SK-N-DZ (cell line): Measurements from ENCODE around the gene XYLT1.

ENCODE experiments used
- DNase-seq: peaks from one replicate; pipeline ENCODE4 v3.0.0-alpha.2; 2015; ENCODE audit warnings: low spot score

XYLT1 gene

DNA sequence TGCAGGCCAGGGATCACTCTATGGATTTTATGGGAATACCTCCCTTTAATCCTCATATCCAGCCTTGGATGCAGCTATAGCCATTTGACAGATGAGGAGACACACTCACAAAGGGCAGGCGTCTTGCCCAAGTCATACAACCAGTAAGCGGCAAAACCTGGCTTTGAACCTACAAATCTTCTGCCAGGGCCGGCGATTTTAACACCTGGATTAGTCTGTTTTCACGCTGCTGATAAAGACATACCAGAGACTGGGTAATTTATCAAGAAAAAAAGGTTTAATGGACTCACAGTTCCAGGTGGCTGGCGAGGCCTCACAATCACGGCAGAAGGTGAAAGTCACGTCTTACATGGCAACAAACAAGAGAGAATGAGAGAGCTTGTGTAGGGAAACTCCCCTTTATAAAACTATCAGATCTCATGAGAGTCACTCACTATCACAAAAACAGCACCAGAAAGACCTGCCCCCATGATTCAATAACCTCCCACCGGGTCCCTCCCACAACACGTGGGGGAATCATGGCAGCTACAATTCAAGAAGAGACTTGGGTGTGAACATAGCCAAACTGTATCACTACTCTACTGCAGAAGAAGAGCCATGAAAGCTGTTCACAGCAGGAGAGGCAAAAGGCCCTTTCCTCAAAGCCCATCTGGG, 67.5 kb downstream of the XYLT1 start:
- DNase-seq = no peak

DNA sequence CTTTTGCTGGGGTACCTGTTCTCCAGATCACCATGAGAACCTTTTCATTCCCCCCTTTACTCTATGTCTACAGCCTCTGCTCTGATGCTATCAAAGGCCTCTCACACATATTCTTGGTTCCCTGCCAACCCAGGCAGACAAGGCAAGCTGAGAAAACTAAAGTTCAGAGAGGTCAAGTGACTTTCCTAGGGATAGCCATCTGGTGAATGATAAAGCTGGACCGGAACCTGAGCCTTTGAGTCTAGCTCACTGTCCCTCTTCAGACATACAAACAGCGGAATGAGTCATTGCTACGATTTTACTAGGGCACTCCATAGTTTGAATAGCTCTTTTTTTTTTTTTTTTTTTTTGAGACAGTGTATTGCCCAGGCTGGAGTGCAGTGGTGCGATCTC, 73.3 kb downstream of the XYLT1 start:
- peak; percentile 25 for DNase-seq

DNA sequence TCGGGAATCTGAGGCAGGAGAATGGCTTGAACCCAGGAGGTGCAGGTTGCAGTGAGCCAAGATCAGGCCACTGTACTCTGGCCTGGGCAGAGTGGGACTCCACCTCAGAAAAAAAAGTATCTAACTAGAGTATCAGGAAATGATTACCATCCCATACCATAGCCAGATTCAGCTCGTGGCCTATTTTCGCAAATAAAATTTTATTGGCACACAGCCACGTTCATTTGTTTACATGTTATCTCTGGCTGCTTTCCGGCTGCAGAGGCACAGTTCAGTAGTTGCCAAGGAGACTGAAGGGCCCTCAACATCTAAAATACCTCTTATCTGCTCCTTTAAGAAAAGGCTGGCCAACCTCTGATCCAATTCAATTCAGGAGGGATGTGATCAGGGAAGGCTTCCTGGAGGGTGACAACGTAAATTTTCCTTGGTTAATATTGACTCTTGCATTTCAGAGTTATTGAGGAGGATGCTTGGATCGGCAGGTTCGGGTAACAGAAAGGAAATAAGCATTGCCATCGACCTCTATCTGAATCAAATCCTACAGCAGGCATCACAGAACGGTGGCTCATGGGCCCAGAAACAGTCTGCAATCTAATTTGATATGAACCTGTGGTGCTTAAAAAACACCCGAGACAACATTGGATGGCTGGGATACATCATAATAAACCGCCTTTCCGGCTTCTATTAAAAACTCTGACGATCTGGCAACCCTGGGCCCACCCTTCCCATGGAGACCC, 73.8 kb downstream of the XYLT1 start:
- no peak for DNase-seq

DNA sequence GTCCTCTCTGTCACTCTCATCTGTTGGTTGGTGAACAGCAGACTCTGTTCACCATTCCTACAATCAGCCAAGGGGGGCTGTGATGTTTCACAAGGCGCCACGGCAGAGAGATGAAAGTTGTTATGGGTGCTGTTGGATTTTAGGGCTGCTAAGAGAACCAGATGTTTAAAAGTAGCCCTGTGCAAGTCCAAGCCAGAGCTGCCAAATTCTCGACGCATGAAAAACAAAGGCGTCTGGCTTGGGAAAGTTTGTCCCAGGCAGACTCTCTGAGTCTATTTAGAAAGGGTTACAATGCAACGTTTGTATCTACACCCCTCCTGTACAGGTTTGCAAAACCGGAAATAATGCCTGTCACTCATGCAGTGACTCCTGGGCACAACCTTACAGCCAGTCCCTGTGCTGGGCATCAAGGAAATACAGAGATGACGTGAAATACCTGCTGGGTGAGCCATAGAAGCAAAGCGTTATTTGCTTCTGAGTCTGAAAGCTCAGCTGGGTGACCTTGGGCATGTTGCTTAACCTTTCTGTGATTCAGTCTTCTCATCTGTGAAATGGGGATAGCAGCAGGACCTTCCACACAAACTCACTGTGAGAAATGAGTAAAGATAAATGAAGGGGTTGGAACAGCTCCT, 74.8 kb downstream of the XYLT1 start:
- no peak for DNase-seq

DNA sequence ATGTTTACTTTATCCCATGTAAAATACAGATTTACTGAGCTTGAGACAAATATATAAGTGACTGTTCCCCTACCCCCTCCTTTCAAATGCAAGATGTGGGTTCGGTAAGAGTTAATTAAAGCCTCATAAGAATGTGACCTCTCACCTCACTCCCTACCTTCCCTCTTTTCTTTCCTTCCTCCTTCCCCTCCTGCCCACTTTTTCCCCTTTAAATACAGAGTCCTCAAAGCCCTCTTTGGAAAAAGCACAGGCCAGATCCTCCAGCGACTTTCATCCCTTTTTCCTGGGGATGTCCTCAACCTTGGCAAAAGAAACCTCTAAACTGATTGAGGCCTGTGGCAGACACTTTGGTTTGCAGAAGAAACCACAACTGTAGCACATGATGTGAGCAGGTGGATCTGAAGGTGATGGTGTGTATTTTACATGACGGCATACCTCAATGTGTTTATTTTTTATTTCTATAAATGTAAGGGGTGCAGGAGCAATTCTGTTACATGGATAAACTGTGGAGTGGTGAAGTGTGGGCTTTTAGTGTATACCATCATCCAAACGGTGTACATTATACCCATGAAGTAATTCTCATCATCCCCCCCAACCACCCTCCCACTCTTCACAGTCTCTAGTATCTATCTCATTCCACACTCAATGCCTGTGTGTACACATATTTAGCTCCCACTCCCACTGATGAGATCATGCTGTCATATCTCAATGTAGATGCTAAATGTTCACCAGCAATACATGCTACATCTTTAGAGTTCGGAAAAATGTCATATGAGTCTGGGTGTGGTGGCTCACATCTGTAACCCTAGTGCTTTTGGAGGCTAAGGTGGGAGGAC, 77.7 kb downstream of the XYLT1 start:
- no peak for DNase-seq

DNA sequence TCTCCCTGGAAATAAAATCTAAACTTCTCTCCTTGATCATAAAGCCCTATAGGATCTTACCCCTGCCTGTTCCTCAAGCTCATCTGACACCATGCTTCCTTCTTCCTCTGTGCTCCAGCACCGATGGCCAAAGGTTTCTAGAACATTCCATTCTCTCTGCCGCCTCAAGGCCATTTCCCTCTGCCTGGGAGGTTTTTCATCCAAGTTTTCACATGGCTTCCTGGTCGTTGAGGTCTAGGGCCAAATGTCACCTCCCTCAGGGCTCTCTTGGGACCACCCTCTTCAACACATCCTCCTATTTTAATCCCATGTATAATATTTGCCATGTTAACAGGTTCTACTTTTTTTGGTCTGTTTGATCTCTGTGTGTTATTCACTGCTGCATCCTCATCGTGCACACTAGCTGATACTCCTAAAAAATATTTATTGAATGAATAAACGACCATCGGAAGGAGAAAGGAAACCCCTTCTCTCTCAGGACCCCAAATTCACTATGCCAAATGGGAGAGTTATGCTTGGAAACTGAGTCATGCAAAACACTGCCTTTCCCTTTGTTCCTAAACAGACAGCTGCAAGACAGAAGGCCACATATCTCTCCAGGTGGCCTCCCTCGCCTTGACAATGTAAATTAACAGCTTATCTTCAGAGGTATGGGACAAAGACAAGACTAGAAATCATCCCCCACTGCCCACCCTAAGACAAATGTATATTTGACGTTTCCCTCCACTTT, 78.5 kb downstream of the XYLT1 start:
- no peak for DNase-seq

DNA sequence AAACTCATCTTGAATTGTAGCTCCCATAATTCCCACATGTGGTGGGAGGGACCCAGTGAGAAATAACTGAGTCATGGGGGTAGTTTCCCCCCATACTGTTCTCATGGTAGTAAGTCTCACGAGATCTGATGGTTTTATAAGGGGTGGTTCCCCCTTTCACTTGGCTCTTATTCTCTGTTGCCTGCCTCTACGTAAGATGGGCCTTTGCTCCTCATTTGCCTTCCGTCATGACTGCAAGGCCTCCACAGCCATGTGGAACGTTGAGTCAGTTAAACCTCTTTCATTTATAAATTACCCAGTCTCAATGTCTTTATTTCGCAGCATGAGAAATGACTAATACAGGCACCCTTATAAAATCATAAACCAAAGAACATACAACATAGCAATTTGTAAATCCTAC, 79.0 kb downstream of the XYLT1 start:
- no peak for DNase-seq

DNA sequence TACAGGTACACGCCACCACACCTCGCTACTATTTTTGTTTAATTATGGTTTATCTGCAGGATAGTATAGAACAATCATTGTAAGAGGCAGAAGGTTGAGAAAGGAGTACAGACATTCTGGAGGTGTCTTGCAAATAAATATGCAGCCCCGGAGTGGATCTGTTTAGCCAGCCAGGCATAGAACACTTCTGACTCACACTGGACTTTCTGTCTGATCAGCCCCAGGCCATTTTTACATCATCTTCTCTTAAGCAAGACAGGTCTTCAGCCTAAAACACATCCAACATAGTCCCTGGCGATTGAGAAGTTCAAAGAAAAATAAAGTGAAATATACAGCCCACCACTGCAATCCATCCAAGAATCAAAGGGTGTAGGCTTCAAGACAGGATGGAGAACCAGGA, 81.4 kb downstream of the XYLT1 start:
- DNase-seq = no peak

DNA sequence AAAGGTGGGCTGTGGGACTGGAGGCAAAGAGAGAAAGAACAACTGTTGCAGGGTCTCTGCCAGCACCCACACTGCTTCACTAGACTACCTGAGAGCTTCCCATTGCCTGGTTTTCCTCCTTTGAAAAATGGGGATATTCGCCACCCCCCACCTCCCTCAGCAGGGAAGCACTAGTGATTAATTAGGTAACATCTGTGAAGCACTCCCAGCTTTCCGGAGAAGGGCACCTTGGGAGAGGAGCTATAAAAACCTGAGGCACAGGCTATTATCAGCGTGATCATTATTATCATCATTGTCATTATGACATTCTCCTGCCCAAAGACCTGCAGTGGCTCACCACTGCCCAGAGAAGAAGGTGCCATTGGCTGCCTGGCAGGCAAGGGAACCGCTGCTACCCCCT, 83.5 kb downstream of the XYLT1 start:
- no peak for DNase-seq

DNA sequence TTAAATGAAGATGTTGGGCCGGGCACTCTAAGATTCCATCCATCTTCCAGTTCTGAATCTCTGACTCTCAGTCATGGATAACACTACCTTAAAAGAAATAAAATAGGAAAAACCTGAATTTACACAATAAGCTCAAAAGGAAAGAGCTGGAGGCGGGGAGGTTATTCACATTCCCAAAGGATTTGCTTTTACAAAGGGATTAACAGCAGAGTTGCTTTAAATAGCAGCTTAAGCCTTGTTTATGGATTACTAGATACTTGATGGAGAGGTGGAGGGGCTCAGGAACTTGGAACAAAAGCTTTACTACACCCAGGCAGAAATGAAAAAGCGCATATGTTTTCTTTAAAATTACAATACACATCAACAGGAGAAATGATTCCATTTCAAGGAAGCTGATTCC, 84.5 kb downstream of the XYLT1 start:
- no peak for DNase-seq

DNA sequence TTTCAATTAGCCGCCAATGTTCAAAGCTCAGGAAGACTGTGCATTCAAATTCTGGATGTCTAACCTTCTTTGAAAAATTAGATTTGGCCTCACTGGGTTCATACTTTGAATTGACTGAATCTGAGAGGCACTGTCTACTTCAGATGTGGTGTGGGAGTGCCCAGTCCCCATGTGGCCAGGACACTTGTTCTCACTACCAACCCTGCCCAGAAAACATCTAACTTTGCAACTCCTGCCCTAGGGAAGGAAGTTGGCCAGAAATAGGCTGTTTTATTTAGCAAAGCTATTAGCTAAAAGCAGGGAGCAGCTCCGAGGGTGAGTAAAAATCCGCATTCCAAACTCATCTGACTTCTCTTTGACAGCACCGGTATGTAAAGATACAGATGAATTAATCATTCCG, 86.3 kb downstream of the XYLT1 start:
- DNase-seq = no peak

DNA sequence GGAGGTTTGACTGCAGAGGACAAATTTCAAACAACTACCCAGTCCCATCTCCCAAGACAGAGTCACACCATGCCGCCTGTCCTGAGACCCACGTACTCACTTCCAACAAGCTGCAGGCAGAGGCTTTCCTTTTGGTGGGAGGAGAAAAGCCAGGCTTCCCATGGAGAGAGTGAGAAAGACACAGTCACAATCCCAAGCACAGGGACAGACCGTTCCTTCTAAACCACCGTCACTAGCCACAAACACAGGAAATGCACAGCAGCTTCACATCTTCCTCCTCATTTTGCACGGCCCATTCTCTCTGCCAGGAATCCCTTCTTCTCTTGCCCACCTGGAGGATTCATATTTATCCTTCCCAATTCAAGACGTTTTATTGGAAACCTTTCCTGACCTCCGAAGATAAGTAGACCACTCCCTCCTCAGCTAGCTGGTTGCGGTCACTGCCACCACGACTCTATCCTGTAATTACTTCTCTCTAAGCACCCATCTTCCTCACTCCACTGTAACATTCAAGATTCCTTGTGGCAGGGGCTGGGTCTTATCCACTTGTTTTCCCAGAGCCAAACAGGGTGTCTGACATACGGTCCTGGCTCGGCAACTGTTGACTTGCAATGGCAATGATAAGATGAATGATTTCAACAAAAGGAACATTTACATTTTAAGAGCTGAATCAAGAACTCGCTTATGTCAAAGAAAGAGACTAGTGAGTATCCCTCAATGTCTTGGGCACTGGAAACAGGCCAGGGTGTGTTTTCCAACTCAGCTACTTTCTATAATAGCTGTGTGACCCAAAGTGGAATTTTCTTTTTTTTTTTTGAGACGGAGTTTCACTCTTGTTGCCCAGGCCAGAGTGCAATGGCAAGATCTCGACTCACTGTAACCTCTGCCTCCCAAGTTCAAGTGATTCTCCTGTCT, 87.6 kb downstream of the XYLT1 start:
- no peak for DNase-seq

DNA sequence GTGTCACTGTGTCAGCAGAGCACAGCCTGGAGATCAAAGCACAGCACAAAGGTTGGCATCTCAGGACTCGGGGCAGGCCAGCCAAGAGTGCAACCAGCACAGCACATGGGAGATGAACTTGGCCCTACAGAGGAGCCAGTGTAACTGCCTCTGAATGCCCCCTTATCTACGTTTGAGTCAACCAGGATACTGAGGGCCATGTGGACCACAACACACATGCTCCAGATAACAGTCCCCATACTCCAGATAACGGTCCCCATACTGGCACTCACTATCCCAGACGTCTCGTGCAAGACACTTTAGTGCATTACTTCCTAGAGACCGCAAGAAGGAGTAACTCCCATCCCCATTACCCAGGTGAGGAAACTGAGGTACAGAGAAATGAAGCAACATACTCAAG, 88.2 kb downstream of the XYLT1 start:
- peak; percentile 13 for DNase-seq

DNA sequence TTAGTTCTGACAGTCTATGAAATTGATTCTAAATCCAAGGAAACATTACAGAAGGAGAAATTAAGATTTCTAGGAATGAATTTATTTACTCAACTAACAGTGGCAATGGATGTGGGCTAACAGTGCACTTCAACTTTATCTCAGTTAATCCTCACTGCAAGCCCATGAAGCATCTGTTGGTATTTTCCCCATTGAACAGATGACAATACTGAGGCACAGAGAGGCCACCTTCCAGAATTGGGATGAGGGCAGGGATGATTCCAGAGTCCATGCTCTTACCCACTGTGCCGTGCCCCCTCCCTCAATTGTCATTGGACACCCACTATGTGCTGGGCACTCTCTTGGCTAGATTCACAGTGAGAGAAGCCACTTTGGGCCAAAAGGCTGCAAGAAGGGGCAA, 89.0 kb downstream of the XYLT1 start:
- no peak for DNase-seq

DNA sequence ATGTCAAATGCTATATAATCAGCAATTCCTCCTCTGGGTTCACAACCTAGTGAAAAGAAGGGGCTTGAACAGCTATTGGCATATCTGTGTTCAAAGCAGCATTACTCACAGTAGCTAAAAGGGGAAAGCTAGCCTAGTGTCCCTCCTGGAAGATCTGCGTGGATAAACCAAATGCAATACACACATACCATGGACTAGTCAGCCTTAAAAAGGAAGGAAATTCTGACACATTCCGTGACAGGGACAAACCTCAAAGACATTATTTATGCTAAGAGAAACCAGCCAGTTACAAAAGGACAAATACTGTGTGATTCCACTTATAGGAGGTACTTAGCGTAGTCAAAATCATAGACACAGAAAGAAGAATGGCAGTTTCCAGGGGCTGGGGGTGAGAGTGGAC, 90.1 kb downstream of the XYLT1 start:
- no peak for DNase-seq

DNA sequence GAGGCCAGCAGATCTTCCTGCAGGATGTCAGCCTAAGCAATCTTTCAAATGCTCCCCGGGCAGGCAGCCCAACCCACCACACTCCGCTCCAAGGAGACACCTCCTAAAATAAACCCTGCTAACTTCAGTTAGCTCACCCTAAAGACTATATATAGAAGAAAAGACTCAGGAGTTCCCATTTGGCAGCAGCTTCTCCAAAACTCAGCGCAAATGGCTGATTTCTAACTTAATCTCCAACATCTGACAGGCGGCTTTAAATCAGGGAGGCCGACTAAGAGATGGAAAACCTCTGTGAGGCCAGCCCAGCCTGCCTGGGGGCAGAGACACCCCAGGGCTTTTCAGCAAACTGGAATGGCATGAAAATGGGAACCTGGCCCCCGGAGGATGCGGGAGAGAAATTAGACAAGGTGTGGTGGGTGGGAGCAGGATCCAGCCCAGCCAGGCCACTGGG, 91.6 kb downstream of the XYLT1 start:
- peak; percentile 66 for DNase-seq

DNA sequence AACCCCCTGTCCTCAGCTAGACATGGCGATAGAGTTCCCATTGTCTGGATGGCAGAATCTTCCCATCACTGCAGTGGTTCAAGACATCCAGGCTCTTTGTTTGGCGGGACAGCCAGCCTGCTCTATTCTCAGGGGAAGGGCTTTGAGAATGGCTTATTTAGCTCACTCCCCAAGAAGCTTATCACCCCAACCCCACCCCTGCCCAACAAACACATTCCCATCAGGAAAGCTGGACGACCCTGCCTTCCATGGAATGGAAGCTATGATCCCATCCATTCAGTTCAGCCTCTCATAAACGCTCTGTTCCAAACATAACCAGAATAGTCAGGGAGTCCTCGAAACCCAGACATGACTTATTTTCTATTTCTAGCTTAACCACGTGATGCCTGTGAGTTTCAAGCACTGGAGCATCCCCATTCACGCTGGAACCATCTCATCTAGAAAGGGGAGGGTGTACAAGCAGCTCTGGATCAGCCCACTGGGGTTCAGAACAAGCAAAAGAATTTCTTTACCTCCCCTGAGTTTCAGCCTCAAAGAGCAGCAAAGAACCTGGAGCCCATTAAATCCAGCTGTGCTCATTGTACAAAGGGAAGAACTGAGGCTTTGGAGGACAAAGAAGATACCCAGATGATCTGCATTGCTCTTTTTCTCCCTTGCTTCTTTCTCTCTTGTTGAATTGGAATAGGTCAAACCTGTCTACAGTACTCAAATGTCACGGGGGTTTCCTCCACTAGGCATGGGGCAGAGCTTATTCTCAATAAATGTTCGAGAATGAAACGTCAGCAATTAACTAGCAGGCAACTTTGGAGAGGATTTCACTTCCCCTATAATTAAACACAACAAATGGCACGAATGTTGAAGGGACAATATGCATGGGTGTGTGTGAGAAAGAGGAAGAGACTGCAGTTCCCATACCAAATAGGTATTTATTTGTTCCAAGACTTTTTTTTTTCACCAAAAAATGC, 93.1 kb downstream of the XYLT1 start:
- no peak for DNase-seq

DNA sequence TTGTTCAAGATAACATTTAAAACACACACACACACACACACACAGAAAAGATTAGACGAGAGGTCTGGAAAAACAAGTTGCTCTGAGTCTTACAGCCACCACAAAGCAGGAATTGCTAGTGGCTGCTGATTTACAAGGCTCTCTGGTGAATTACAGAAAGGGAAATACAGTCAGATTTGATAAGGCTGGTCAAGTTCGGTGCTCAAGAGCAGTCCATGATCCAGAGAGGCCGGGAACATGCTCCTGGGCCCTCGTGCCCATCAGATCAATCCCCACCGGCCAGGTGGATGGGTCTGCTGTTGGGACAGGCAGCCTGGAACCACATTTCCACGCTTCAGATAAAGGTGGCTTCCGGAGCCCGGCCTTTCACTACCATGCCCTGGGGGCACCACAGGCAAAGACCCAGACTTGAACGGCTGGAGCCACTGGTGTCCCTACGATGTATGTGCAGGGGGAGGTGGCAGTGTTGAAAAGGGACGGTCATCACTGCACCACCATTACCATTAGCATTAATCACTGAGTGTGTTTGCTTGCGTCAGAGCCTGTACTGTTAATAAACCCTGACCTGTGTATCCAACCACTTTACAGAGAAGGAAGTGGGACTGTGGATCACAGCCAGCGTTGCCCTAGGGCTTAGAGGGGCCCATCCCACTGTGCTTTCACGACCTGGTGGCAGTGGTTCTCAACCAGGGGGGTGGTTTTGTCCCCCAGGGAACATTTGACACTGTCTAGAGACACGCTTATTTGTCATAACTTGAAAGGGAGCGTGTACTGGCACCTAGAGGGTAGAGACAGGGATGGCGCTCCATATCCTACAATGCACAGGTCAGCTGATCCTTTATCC, 95.1 kb downstream of the XYLT1 start:
- DNase-seq = peak; percentile 20
